Neuronal stem cell (in vitro differentiated cells): ENCODE results near the gene PRRX2.

Experiments
- DNase-seq: peaks from one replicate; pipeline ENCODE4 v3.0.0-alpha.2; 2013; ENCODE audit warnings: low spot score
- H2AFZ ChIP-seq: one replicate; pipeline ENCODE4 v1.6.1; 2013; ENCODE audit warnings: mild to moderate bottlenecking, low read length, inconsistent platforms
- H2AK5ac ChIP-seq: 2 replicates; pipeline ENCODE4 v1.6.1; 2013; ENCODE audit warnings: low read depth, mild to moderate bottlenecking, inconsistent platforms, low read length, moderate library complexity, mixed read lengths
- H2BK120ac ChIP-seq: 2 replicates; pipeline ENCODE4 v1.6.1; 2013; ENCODE audit warnings: low read depth, mild to moderate bottlenecking, inconsistent platforms, low read length, moderate library complexity, mixed read lengths
- H2BK12ac ChIP-seq: one replicate; pipeline ENCODE4 v1.6.1; 2013; ENCODE audit warnings: low read length, inconsistent platforms
- H2BK15ac ChIP-seq: 2 replicates; pipeline ENCODE4 v1.6.1; 2013; ENCODE audit warnings: mild to moderate bottlenecking, low read length, inconsistent platforms, mixed read lengths
- H2BK5ac ChIP-seq: one replicate; pipeline ENCODE4 v1.6.1; 2013; ENCODE audit warnings: inconsistent platforms, mild to moderate bottlenecking, low read length, moderate library complexity
- H3K14ac ChIP-seq: one replicate; pipeline ENCODE4 v1.6.1; 2013; ENCODE audit warnings: low read length, inconsistent platforms
- H3K18ac ChIP-seq: 2 replicates; pipeline ENCODE4 v1.6.1; 2013; ENCODE audit warnings: low read length, inconsistent platforms
- H3K23ac ChIP-seq: 2 replicates; pipeline ENCODE4 v1.6.1; 2013; ENCODE audit warnings: low read depth, mild to moderate bottlenecking, mixed read lengths, low read length, inconsistent platforms; ENCODE audit not compliant: poor library complexity
- H3K27ac ChIP-seq: replicated peaks from 3 replicates; pipeline ENCODE4 v1.5.1; 2013; ENCODE audit warnings: low read length, inconsistent platforms
- H3K27me3 ChIP-seq, 3 experiments: 2 replicates each; pipeline ENCODE4 v1.6.1; 2013; ENCODE audit warnings: low read length in 3 of 3, mild to moderate bottlenecking in 2 of 3, inconsistent platforms in 1 of 3, low read depth in 1 of 3, mixed read lengths in 1 of 3, moderate library complexity in 1 of 3; ENCODE audit not compliant: control insufficient read depth in 3 of 3, insufficient read depth in 3 of 3
- H3K36me3 ChIP-seq, 2 donors: replicated peaks in 1 of 2; 2 replicates each; pipeline ENCODE4 v1.6.1; 2013; ENCODE audit warnings: low read length in 2 of 2; ENCODE audit not compliant: control insufficient read depth in 2 of 2, insufficient read depth in 2 of 2
- H3K4ac ChIP-seq: 2 replicates; pipeline ENCODE4 v1.6.1; 2013; ENCODE audit warnings: inconsistent platforms, mild to moderate bottlenecking, low read length, moderate library complexity
- H3K4me1 ChIP-seq, 2 donors: 1 replicate in 1 of 2; 2 replicates in 1 of 2; pipeline ENCODE4 v1.6.1; 2013; ENCODE audit warnings: low read length in 2 of 2, low read depth in 1 of 2; ENCODE audit not compliant: control insufficient read depth in 2 of 2, insufficient read depth in 1 of 2
- H3K4me2 ChIP-seq: one replicate; pipeline ENCODE4 v1.6.1; 2013; ENCODE audit warnings: mild to moderate bottlenecking, low read length, inconsistent platforms; ENCODE audit not compliant: insufficient read depth, poor library complexity, severe bottlenecking
- H3K4me3 ChIP-seq, 2 donors: 2 replicates each; pipeline ENCODE4 v1.5.1; 2013; ENCODE audit warnings: low read length in 2 of 2, mild to moderate bottlenecking in 2 of 2, inconsistent platforms in 1 of 2, moderate library complexity in 1 of 2
- H3K79me1 ChIP-seq: one replicate; pipeline ENCODE4 v1.6.1; 2013; ENCODE audit warnings: low read depth, mild to moderate bottlenecking, inconsistent platforms, low read length, moderate library complexity
- H3K9ac ChIP-seq: one replicate; pipeline ENCODE4 v1.6.1; 2013; ENCODE audit warnings: mild to moderate bottlenecking, low read depth, low read length, inconsistent platforms; ENCODE audit not compliant: poor library complexity
- H3K9me3 ChIP-seq, 2 donors: replicated peaks in 1 of 2; 2 replicates each; pipeline versions ENCODE3 to v1.6.1; 2013; ENCODE audit warnings: low read length in 2 of 2, mild to moderate bottlenecking in 2 of 2, inconsistent platforms in 1 of 2, low read depth in 1 of 2, mixed read lengths in 1 of 2, moderate library complexity in 1 of 2; ENCODE audit not compliant: control insufficient read depth in 2 of 2, insufficient read depth in 1 of 2
- H4K8ac ChIP-seq: one replicate; pipeline ENCODE4 v1.6.1; 2013; ENCODE audit warnings: low read depth, mild to moderate bottlenecking, inconsistent platforms, low read length, moderate library complexity
- H4K91ac ChIP-seq: one replicate; pipeline ENCODE4 v1.6.1; 2013; ENCODE audit warnings: low read length, low read depth, mild to moderate bottlenecking, inconsistent platforms; ENCODE audit not compliant: poor library complexity
- WGBS, 2 donors: extraction: QIAGEN DNeasy Blood & Tissue Kit; methylation state at CpG; one replicate each; pipeline ENCODE4 v1.1.7; 2013; ENCODE audit warnings: missing lambda C conversion rate in 2 of 2, mixed read lengths in 1 of 2; ENCODE audit not compliant: insufficient read length in 2 of 2, insufficient replicate concordance in 1 of 2; ENCODE audit errors: extremely low coverage in 2 of 2; 5-methylcytosine and 5-hydroxymethylcytosine counted together

The PRRX2 gene

GRCh38 chr9:129646252-129646651, 19.2 kb upstream of the PRRX2 start:
- H3K9ac ChIP-seq = no peak overlapping the region
- H3K4me3 ChIP-seq = no peak overlapping the region
- H3K27ac ChIP-seq = no peak overlapping the region
- H3K4me2 ChIP-seq = no peak overlapping the region
- H4K8ac ChIP-seq = no peak overlapping the region
- WGBS, 2 donors = no CpG with 5 or more reads among the region's 12 CpGs
- no peak overlapping the region for H3K14ac ChIP-seq
- H3K79me1 ChIP-seq = peaks cover 7% of the 10 kb centered on the region
- H3K4ac ChIP-seq = no peak overlapping the region
- no peak for DNase-seq
- peak overlapping the region; percentile 66 for H2AK5ac ChIP-seq
- no peaks in the 10 kb centered on the region for H3K36me3 ChIP-seq
- peak overlapping the region; percentile 42 for H3K18ac ChIP-seq
- no peaks in the 10 kb centered on the region for H3K9me3 ChIP-seq
- H3K23ac ChIP-seq = no peak overlapping the region
- H2BK12ac ChIP-seq = no peak overlapping the region
- H3K27me3 ChIP-seq = peaks cover 0 to 18% (median 0%) of the 10 kb centered on the region in 3 experiments
- peak overlapping the region; percentile 27 for H2BK15ac ChIP-seq
- H4K91ac ChIP-seq = no peak overlapping the region
- H2BK120ac ChIP-seq = no peak overlapping the region
- H3K4me1 ChIP-seq = peaks cover 4 to 13% of the 10 kb centered on the region in 2 donors
- no peak overlapping the region for H2BK5ac ChIP-seq
- H2AFZ ChIP-seq = no peak overlapping the region

GRCh38 chr9:129646654-129647053, 18.8 kb upstream of the PRRX2 start:
- Histone ChIP-seq H4K8ac (no peak overlapping the region), H3K36me3 (no peaks in the 10 kb centered on the region), H3K4me3 (no peak overlapping the region), H3K9ac (no peak overlapping the region), H3K27me3 (peaks cover 0 to 18% (median 0%) of the 10 kb centered on the region in 3 experiments), H3K14ac (no peak overlapping the region), H3K23ac (no peak overlapping the region), H3K79me1 (peaks cover 3% of the 10 kb centered on the region), H3K27ac (no peak overlapping the region), H2BK12ac (no peak overlapping the region), H3K18ac (peak overlapping the region; percentile 42), H2BK15ac (peak overlapping the region; percentile 27), H2AK5ac (peak overlapping the region; percentile 66), H3K4me2 (no peak overlapping the region), H2AFZ (no peak overlapping the region), H2BK120ac (no peak overlapping the region), H4K91ac (no peak overlapping the region), H3K9me3 (no peaks in the 10 kb centered on the region), H3K4me1 (peaks cover 2 to 12% of the 10 kb centered on the region in 2 donors), H2BK5ac (no peak overlapping the region), H3K4ac (no peak overlapping the region)
- WGBS, 2 donors = no CpG with 5 or more reads among the region's 7 CpGs
- no peak for DNase-seq

GRCh38 chr9:129647635-129648034, 17.8 kb upstream of the PRRX2 start:
- WGBS, 2 donors = 100% methylated on average over 8 of the region's 10 CpGs; no CpG with 5 or more reads in 1 of the 2 donors
- no peak overlapping the region for H2AFZ ChIP-seq

GRCh38 chr9:129648092-129648763, 17.2 kb upstream of the PRRX2 start:
- Histone ChIP-seq H3K27me3 (peaks cover 0 to 18% (median 0%) of the 10 kb centered on the region in 3 experiments), H2BK120ac (no peak overlapping the region), H2AFZ (peak overlapping the region; percentile 35), H3K36me3 (no peaks in the 10 kb centered on the region), H3K4me3 (peak overlapping the region in 1 of 2 donors; percentile 52), H2AK5ac (no peak overlapping the region), H3K9me3 (no peaks in the 10 kb centered on the region), H3K4ac (no peak overlapping the region), H3K79me1 (no peaks in the 10 kb centered on the region), H4K91ac (no peak overlapping the region), H3K4me2 (no peak overlapping the region), H3K4me1 (peaks cover 0 to 12% of the 10 kb centered on the region in 2 donors), H3K23ac (no peak overlapping the region), H3K14ac (no peak overlapping the region), H3K18ac (peak overlapping the region; percentile 80), H3K27ac (no peak overlapping the region), H2BK15ac (peak overlapping the region; percentile 49), H3K9ac (peak overlapping the region; percentile 4), H2BK12ac (no peak overlapping the region), H4K8ac (no peak overlapping the region), H2BK5ac (no peak overlapping the region)
- DNase-seq = no peak
- WGBS, 2 donors = 100% methylated on average over 1 to 4 of the region's 16 CpGs

More at GRCh38 chr9:129647635-129648034, 17.8 kb upstream of the PRRX2 start:
- Histone ChIP-seq H2BK120ac (no peak overlapping the region), H2BK15ac (no peak overlapping the region), H4K91ac (no peak overlapping the region), H3K9ac (no peak overlapping the region), H3K4ac (no peak overlapping the region), H3K9me3 (no peaks in the 10 kb centered on the region), H3K27me3 (peaks cover 0 to 18% (median 0%) of the 10 kb centered on the region in 3 experiments), H3K27ac (no peak overlapping the region), H2BK12ac (no peak overlapping the region), H2BK5ac (no peak overlapping the region), H3K4me2 (no peak overlapping the region), H2AK5ac (no peak overlapping the region), H4K8ac (no peak overlapping the region), H3K14ac (no peak overlapping the region), H3K36me3 (no peaks in the 10 kb centered on the region), H3K18ac (no peak overlapping the region), H3K23ac (no peak overlapping the region), H3K4me1 (peaks cover 0 to 12% of the 10 kb centered on the region in 2 donors), H3K79me1 (no peaks in the 10 kb centered on the region), H3K4me3 (peak overlapping the region in 1 of 2 donors; percentile 44)
- DNase-seq = no peak
